Parathyroid adenoma (tissue), 2 donors: ENCODE results near the gene FAM168A.

Experiments
- H2AFZ ChIP-seq: fragments of 300-600 bp; sonication (generic); one replicate; pipeline ENCODE4 v1.7.0; 2017; ENCODE audit warnings: antibody characterized with exemption, mild to moderate bottlenecking
- H3K27ac ChIP-seq: fragments of 300-600 bp; sonication (generic); one replicate; pipeline ENCODE4 v1.7.0; 2017
- H3K27me3 ChIP-seq: fragments of 300-600 bp; sonication (generic); one replicate; pipeline ENCODE4 v1.7.0; 2017; ENCODE audit warnings: low read length; ENCODE audit not compliant: control insufficient read depth, insufficient read depth
- H3K36me3 ChIP-seq: fragments of 300-600 bp; sonication (generic); one replicate; pipeline ENCODE4 v1.7.0; 2017; ENCODE audit warnings: low read length; ENCODE audit not compliant: control insufficient read depth, insufficient read depth
- H3K4me1 ChIP-seq: fragments of 300-600 bp; sonication (generic); one replicate; pipeline ENCODE4 v1.7.0; 2017; ENCODE audit warnings: control low read depth
- H3K4me2 ChIP-seq: fragments of 300-600 bp; sonication (generic); one replicate; pipeline ENCODE4 v1.7.0; 2017; ENCODE audit warnings: low read length
- H3K4me3 ChIP-seq: fragments of 300-600 bp; sonication (generic); one replicate; pipeline ENCODE4 v1.7.0; 2017; ENCODE audit warnings: low read depth, low read length
- H3K79me2 ChIP-seq: fragments of 300-600 bp; sonication (generic); one replicate; pipeline ENCODE4 v1.7.0; 2017; ENCODE audit warnings: control low read depth
- H3K9ac ChIP-seq: fragments of 300-600 bp; sonication (generic); one replicate; pipeline ENCODE4 v1.7.0; 2017; ENCODE audit warnings: mild to moderate bottlenecking
- H3K9me3 ChIP-seq: fragments of 300-600 bp; sonication (generic); one replicate; pipeline ENCODE4 v1.7.0; 2017; ENCODE audit warnings: low read length; ENCODE audit not compliant: control insufficient read depth
- CTCF ChIP-seq: fragments of 300-600 bp; sonication (generic); IDR thresholded peaks from one replicate; pipeline ENCODE4 v1.7.0; 2017; ENCODE audit warnings: antibody characterized with exemption, mild to moderate bottlenecking
- donor health status: primary hyperparathyroidism.

Gene FAM168A

GRCh38 chr11:73597956-73598718 is at the start of gene FAM168A:
TSS of gene FAM168A (minus strand) at chr11:73598112. CDS start at chr11:73468474, 129,638 bp downstream.
- H3K9me3 ChIP-seq = no peaks in the 10 kb centered on the region
- H3K4me3 ChIP-seq = peak within 1 kb of the TSS; percentile 56
- peaks cover 2% of the 10 kb centered on the region for H3K79me2 ChIP-seq
- no peaks in the 10 kb centered on the region for H3K27me3 ChIP-seq
- no peaks in the 10 kb centered on the region for H3K36me3 ChIP-seq
- H2AFZ ChIP-seq = peak within 1 kb of the TSS; percentile 96
- peaks cover 2% of the 10 kb centered on the region for H3K4me1 ChIP-seq
- TF ChIP-seq CTCF = no peak
- peak within 1 kb of the TSS; percentile 77 for H3K27ac ChIP-seq
- H3K4me2 ChIP-seq = peak within 1 kb of the TSS; percentile 66
- no peak within 1 kb of the TSS for H3K9ac ChIP-seq

- TF ChIP-seq CTCF = no peak
- Histone ChIP-seq H3K36me3 (no peaks in the 10 kb centered on the region), H3K4me3 (peak overlapping the region; percentile 54), H2AFZ (peak overlapping the region; percentile 19), H3K27me3 (no peaks in the 10 kb centered on the region), H3K9me3 (no peaks in the 10 kb centered on the region), H3K4me1 (no peaks in the 10 kb centered on the region), H3K27ac (no peak overlapping the region), H3K9ac (no peak overlapping the region), H3K79me2 (no peaks in the 10 kb centered on the region), H3K4me2 (peak overlapping the region; percentile 68)
Measured at GRCh38 chr11:73647459-73648100, 49.7 kb upstream of the FAM168A start.

- Histone ChIP-seq H3K27ac (no peak within 1 kb of the TSS), H3K9me3 (no peaks in the 10 kb centered on the region), H3K4me2 (peak within 1 kb of the TSS; percentile 68), H2AFZ (peak within 1 kb of the TSS; percentile 19), H3K36me3 (no peaks in the 10 kb centered on the region), H3K27me3 (no peaks in the 10 kb centered on the region), H3K4me1 (no peaks in the 10 kb centered on the region), H3K79me2 (no peaks in the 10 kb centered on the region), H3K9ac (no peak within 1 kb of the TSS), H3K4me3 (peak within 1 kb of the TSS; percentile 54)
- TF ChIP-seq CTCF = no peak
Measured at GRCh38 chr11:73645972-73646631, 48.2 kb upstream of the FAM168A start, which contains the start of gene PLEKHB1. TSS of gene PLEKHB1 (plus strand) at chr11:73646581. CDS start at chr11:73646609, 28 bp downstream.

GRCh38 chr11:73645121-73645969 is 47.4 kb upstream of the FAM168A start:
- Histone ChIP-seq H2AFZ (no peak overlapping the region), H3K79me2 (no peaks in the 10 kb centered on the region), H3K36me3 (no peaks in the 10 kb centered on the region), H3K4me3 (no peak overlapping the region), H3K27me3 (no peaks in the 10 kb centered on the region), H3K9me3 (no peaks in the 10 kb centered on the region), H3K4me1 (no peaks in the 10 kb centered on the region), H3K4me2 (no peak overlapping the region), H3K9ac (no peak overlapping the region), H3K27ac (no peak overlapping the region)
- no peak for TF ChIP-seq CTCF
